Ishikawa (cell line): ENCODE data around the gene ATP11C.
A peak's percentile ranks its signal among the peaks of the same experiment; 100 is the strongest.

ENCODE experiments used
- CEBPB ChIP-seq: IDR thresholded peaks from 2 replicates; pipeline ENCODE4 v1.6.1; 2012
- CREB1 ChIP-seq: IDR thresholded peaks from 2 replicates; pipeline ENCODE4 v1.6.1; 2012; ENCODE audit warnings: low read depth
- EGR1 ChIP-seq: IDR thresholded peaks from 2 replicates; pipeline ENCODE4 v1.6.1; 2012
- EP300 ChIP-seq: IDR thresholded peaks from 2 replicates; pipeline ENCODE4 v1.6.1; 2012; ENCODE audit warnings: borderline replicate concordance
- FOXM1 ChIP-seq: IDR thresholded peaks from 2 replicates; pipeline ENCODE4 v1.6.1; 2012; ENCODE audit warnings: low read depth, borderline replicate concordance
- MAX ChIP-seq: IDR thresholded peaks from 2 replicates; pipeline ENCODE4 v1.6.1; 2012
- NFIC ChIP-seq: IDR thresholded peaks from 2 replicates; pipeline ENCODE4 v1.6.1; 2012
- RAD21 ChIP-seq: IDR thresholded peaks from 2 replicates; pipeline ENCODE4 v1.6.1; 2012; ENCODE audit warnings: low read depth
- REST ChIP-seq: IDR thresholded peaks from 2 replicates; pipeline ENCODE4 v1.6.1; 2012; ENCODE audit warnings: low read depth, mild to moderate bottlenecking
- TAF1 ChIP-seq: IDR thresholded peaks from 2 replicates; pipeline ENCODE4 v1.6.1; 2012; ENCODE audit warnings: low read depth, mild to moderate bottlenecking
- TCF12 ChIP-seq: IDR thresholded peaks from 2 replicates; pipeline ENCODE4 v1.6.1; 2012; ENCODE audit warnings: low read depth
- TEAD4 ChIP-seq: IDR thresholded peaks from 2 replicates; pipeline ENCODE4 v1.6.1; 2012
- USF1 ChIP-seq: IDR thresholded peaks from 2 replicates; pipeline ENCODE4 v1.6.1; 2012
- YY1 ChIP-seq: IDR thresholded peaks from 2 replicates; pipeline ENCODE4 v1.6.1; 2012; ENCODE audit warnings: low read depth
- ZBTB7A ChIP-seq: IDR thresholded peaks from 2 replicates; pipeline ENCODE4 v1.6.1; 2012; ENCODE audit warnings: low read depth

ATP11C gene

GRCh38 chrX:139828033-139828432 is 104.8 kb downstream of the ATP11C start:
- TF ChIP-seq FOXM1 (no peak), MAX (no peak), RAD21 (no peak)

- TF ChIP-seq EP300: no peak
- peak; percentile 51 for TF ChIP-seq NFIC
Measured at GRCh38 chrX:139826065-139827044, 106.5 kb downstream of the ATP11C start.

- TF ChIP-seq EGR1 (no peak), CEBPB (no peak), CREB1 (no peak), FOXM1 (no peak), REST (no peak), TAF1 (no peak), TCF12 (no peak), YY1 (no peak), USF1 (no peak), EP300 (no peak), MAX (no peak), NFIC (no peak), TEAD4 (no peak), ZBTB7A (no peak), RAD21 (no peak)
Measured at GRCh38 chrX:139825618-139826017, 107.2 kb downstream of the ATP11C start.

- TF ChIP-seq EP300 (no peak), USF1 (no peak)
Measured at GRCh38 chrX:139823806-139824205, 109.0 kb downstream of the ATP11C start.

GRCh38 chrX:139820358-139820984 is 112.4 kb downstream of the ATP11C start:
- TF ChIP-seq TCF12 (no peak), NFIC (no peak), TAF1 (no peak), USF1 (no peak), EGR1 (no peak), CEBPB (no peak), MAX (no peak), TEAD4 (no peak), RAD21 (no peak), REST (no peak), EP300 (no peak), YY1 (no peak), ZBTB7A (no peak), CREB1 (no peak)

GRCh38 chrX:139816204-139816603 is 116.6 kb downstream of the ATP11C start:
- TF ChIP-seq TCF12 (no peak), MAX (no peak)
